Stimulated activated CD8-positive, alpha-beta memory T cell treated with anti-CD3 and anti-CD28 coated beads, Interleukin-15, amount 100 ng/mL, for 1 hour (primary cell): Measurements from ENCODE around the gene LLPH.

Experiments
- DNase-seq: peaks from one replicate; pipeline ENCODE4 v3.0.0-alpha.2; 2020; ENCODE audit warnings: low read depth

Gene LLPH

DNA sequence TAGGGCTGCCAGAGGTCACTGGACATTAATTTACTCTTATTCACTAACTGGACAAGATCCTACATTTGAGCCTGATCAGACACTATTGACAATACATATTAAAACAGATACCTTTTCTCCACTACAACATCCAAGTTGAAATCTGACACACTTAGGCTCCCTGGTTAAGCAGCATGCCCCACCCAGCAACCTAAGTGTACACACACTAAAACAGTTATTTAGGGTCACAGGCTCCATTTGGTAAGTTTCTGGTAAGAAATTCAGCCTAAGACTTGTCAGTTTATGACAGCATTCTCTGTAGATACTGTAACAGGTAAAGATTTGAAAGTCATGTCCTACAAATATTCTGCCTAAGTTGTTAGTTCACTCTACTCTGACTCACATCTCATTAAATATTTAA, 12.3 kb upstream of the LLPH start:
- DNase-seq = no peak

DNA sequence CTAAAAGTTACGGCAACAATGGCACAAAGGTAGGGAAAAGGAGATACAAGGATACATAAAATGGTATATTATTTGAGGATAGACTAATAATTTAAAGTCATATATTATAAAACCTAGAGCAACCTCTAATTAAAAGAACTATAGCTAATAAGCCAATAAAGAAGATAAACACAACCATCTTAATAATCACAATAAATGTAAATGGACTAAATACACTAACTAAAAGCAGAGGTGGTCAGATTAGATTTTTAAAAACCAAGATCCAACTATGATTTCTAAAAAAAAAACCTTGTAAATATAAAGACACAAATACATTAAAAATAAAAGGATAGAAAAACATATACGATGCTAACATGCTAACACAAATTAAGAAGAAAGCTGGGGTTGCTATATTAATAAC, 10.7 kb upstream of the LLPH start:
- no peak for DNase-seq

DNA sequence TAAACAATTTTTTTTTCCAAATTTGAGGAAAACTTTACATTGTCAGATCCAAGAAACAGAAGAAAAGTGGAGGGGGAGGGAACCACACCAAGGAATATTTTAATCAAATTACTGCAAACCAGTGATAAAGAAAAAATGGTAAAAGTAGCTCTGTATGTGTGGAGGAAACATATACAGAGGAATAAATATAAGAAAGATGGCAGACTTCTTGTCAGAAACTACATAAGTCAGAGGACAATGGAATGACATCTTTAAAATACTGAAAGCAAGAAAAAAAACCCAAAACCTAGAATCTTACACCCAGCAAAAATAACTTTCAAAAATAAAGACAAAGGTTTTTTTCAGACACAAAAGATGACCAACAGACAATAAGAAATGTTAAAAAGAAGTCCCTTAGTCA, 10.2 kb upstream of the LLPH start:
- no peak for DNase-seq

DNA sequence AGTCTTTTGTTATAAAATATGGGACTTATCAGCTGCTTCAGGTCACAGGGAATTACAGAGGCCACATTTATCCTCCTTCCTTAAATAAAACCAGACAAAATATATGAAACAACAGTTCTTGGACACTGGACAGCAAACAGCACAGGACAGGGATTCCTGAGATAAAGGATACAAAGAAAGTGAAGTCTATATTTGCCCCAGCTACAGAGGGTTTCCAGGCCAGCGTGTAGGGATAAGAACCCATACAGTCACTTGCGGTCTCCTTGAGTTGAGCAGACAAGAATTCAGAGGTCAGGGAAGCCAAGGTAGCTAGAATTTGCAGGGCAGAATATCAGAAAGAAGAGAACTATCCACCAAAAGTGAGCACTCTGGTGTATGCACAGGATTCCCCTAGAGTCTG, 8.8 kb upstream of the LLPH start:
- DNase-seq = no peak

DNA sequence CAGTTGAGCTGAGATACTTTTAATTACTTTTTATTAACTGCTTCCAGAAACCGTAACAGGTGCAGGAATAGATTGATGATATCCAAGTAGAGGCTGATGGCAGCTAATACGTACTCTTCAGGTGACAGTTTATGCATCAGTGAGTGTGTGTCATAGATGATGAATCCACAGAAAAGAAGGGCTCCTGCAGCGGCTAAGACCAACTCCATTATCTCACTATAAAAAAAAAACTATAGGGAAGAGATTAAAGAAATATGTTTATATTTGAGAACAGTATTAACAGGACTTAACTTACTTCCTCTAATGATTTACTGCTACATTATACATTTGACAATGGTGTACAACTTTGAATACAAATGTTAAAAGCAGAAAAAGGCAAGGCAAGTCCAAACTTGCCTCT, 7.4 kb upstream of the LLPH start:
- no peak for DNase-seq

DNA sequence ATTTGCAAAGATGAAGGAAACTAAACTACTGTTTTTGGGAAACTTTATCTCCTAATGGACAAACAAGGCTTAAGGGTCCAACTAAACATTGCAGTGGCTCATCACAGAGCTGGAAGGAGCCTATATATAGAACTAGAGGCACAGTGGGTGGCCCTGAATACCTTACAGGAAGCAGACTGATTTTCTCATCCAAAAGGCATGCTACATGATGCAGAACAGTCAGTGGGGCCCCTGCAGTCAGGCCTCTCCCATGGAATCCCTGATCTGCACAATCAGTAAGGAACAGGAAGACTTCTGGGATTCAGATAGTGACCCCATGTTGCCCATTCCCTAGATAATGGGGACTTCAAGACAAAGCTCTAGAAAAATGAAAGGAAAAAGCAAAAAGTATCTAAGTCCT, 1.9 kb upstream of the LLPH start:
- DNase-seq = no peak

DNA sequence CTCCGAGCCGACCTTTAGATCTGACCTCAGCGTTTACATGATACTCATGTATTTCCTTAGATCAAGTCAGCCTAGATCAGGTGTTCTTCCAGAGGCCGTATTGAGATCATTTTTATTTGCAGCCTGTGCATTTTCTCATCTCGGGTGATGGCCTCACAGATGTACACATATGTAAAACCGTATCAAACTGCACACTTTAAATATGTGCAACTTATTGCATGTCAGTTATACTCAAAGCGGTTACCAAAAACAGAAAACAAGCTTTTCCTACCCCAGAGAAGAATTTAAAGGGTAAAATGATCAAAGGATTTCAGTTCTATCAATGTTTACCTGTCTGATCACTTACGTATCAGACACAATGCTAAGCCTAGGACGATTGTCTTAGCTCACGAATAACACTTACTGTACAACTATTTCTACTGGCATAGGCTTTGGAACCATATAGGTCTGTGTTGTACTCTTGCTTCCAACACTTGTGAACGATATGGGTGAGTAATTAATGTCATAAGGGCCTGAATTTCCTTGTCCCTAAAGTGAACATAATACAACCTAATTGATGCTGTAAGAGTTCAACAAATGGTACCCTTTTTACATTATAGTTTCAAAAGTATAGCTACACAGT, 628 bp upstream of the LLPH start:
- no peak for DNase-seq

DNA sequence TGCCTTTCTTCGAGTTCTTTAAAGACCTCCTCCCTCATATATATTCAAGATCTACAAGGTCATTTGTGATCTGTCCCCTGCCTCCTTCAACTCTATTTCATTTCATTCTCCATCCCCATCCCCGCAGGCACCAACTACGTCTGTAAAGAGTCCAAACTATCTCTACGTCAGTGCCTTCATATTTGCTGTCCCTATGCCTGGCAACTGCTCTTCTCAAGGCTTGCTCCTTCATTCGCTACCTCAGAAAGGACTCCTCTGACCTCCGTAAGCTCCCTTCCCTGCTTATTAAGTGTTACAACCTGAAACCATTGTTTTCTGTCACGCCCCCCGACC, 650 bp downstream of the LLPH start:
- DNase-seq = no peak

DNA sequence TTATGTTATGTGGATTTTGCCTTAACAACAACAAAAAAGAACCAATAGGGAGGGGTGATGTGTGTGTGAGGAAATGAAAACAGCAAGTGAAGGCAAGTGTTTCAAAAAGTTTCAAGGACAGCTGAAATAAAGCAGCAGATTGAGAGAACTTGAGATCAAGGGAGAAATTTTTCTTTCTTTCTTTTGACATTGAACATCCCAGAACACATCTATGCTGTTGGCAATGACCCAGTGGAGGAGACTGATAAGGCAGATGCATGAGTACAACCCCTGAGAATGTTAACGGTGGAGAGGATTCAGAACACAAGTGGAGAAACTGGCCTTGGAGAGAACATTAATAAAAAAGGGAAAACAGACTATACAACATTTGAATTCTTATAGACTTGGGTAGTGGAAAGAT, 2.9 kb downstream of the LLPH start:
- no peak for DNase-seq

DNA sequence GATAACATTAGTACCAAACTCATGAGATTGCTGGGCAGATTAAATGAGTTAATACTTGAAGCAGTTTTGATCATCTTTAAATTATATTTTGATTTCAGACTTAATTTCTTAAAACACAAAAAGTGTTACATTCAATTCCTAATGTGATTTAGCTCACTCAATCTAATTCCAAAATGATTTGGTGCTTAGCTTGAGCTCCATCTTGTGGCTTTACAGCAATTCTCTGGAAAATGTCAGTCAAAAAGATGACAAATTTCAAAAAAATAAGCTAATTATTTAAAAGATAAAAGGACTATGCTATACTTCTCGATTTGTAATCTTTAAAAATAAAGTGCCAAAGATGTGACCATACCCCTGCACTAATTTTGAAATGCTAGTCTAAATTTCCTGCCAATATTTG, 10.1 kb downstream of the LLPH start:
- DNase-seq = no peak

DNA sequence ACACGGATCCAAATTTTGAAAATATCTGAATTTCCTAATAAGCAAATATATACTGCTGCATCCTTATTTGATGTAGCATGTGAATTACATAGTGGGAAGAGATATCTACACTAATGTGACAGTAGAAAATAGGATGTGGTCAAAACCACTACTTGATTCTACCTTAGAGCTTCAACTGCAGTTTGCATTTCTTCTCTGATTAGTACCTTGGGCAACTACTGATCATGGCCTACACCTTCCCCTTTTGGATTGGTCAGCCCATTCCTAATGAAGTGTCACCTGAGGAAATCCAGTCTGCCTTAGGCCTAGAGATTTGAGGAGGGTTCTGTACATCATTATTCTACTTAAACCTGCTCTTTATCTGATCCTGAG, 10.7 kb downstream of the LLPH start:
- DNase-seq = no peak

DNA sequence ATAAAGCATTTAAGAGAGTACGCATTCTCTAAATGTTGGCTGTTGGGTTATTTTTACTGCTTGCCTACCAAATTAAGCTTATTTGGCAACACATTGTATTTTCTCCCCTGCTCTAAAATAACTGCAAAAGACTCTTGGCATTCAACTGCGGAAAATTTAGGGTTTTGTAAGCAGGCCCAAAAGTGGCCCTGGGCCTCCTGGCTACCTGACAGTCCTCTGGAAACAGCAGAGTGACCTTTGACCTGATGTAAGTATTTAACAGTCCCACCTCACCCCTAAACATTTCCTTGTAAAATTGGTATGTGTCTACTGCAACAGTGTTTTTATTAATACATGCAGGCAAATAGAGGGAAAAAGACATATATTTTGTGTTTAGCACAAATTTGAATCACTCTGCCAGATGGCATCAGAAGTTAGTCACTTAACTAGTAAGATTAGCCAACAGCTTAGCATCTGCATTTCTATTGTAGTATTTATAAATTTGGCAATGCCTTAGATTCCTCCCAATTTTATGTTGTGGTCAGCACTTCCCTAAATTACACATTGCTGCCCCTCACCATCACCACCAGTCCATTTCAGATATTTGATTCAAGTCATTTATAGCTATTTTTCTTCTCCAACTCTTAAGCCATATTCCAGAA, 11.2 kb downstream of the LLPH start:
- DNase-seq = no peak

DNA sequence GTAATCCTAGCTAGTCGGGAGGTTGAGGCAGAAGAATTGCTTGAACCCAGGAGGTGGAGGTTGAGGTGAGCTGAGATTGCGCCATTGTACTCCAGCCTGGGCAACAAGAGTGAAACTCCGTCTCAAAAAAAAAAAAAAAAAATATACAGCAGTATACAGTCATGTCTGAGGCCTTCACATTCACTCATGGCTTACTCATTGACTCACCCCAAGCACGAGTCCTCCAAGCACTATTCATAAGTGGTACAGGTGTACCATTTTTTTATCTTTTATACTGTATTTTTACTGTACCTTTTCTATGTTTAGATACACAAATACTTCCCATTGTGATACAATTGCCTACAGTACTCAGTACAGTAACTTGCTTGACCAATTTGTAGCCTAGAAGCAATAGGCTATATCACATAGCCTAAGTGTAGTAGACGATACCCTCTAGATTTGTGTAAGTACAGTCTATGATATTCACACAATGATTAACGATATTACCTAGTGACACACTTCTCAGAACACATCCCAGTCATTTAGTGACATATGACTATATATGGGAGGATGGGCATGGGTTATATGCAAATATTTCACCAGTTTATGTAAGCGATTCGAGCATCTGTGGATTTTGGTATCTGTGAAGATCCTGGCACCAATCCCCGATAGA, 12.2 kb downstream of the LLPH start:
- DNase-seq = no peak

DNA sequence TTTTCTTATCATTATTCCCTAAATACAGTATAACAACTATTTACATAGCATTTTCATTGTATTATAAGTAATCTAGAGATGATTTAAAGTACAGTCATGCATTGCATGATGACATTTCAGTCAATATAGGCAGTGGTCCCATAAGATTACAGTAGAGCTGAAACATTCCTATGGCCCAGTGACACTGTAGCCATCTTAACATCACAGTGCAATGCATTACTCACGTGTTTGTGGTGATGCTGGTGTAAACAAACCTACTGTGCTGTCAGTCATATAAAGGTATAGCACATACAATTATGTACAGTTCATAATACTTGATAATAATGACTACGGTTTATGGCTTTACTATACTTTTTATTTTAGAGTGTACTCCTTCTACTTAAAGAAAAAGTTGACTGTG, 13.3 kb downstream of the LLPH start:
- DNase-seq = no peak

DNA sequence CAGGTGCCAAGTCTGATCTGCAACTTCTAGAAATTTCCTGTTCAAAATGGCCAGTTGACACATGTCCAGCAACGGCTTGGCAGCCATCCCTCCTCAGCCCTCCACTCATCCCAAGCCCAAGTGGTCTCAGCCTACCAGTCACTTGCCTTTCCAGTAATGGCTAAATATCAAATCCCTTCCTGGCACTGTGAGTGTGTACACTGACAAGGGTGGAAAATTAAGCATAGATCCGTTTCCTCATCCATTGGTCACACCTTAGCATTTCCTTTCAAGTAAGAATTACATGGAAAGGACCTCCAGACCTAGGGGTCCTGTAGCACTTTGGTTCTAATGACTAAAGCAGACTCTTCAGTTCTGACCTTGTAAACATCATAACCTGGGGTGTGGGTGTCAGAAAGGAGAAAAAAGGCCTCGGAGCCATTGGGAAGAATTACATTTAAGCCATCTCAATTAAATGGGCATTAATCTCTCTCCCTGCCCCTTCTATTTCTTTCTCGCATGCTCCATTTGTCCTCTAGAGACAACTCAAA, 15.4 kb downstream of the LLPH start:
- DNase-seq = no peak

DNA sequence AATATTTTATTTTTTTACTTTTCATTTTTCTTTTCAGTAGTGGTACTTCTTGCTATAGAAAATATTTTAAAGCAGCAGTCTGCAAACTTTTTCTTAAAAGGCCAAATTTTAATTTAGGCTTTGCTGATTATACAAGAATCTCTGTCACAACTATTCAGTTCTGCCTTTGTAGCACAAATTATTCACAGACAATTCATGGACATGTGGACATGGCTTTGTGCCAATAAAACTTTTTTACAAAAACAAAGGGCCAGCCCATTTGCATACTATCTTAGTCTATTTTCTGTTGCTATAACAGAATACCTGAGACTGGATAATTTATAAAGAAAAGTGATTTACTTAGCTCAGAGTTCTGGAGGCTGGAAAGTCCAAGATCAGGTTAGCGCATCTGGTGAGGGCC, 17.1 kb downstream of the LLPH start:
- no peak for DNase-seq

DNA sequence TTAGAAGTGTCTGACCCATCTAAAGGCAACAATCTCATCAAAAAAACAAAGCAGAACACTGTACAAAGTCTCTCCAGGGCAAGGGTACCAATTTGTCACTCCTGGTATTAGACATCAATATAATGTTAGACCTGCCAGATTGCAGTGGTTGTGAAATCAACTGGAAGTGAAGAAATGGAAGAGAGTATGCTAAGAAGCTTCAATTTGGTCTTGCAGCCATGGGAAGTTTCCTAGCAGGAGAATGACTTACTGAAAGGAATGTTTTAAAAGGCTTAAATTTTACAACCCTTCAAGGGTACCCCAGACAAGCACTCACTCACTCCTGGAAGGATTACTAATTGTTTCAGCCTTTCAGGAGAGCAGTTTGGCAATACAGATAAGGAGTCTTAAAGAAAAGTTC, 18.9 kb downstream of the LLPH start:
- DNase-seq = no peak

DNA sequence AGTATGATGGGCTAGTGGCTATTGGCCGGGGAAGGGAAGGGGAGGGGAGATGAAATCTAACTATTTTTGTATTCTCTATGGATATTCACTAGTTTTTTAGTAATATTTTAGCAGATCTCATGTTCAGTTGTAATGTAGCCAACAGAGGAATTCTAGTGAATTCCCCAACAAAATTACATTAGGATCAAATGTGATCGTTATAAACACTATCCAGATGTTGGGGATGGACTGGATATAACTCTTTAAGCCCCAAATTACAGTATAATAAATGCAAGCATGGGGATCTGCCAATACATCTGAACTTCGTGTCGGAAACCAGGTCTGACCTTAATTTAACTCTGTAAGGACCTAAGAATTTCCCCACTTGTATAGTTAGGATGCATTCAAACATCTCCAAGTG, 21.5 kb downstream of the LLPH start:
- no peak for DNase-seq

DNA sequence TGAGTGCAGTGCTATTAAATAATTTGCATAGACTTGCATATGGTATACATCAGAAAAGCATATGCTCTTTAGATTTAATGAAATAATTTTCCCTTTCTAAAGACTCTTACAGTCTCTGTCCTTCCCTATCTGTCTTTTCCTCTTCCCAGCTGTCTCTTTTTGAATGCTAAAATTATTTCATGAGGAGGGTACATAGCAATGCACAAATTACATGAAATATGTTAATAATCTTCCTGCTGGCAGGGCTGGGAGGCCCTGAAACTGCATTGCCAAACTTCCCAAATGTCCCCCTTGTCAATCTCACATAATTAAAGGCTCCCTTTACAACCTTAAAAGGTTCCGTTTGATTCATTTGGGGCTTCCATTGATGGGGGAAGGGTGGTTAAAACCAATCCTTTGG, 22.2 kb downstream of the LLPH start:
- no peak for DNase-seq

DNA sequence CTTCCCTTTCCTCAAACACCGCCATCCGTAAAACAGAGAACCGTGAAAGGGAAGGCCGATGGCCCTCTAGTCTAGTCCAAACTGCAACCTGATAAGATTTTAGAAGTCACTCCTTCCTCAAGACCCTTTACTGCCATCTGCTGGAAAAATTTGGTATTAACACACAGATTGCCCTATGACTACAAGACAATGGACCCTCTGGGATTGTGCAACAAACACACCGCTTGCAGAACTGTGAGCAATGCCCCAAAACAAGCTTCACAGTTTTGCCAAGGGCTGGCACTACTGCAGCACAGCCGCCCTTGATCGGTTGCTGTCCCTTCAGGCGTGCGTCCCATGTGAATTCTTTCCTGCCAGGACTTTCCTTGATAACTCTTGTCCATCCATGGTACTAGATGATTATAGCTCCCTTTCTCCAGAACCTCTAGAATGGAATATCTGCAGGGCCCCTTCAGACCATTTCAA, 23.1 kb downstream of the LLPH start:
- DNase-seq = peak; percentile 21

DNA sequence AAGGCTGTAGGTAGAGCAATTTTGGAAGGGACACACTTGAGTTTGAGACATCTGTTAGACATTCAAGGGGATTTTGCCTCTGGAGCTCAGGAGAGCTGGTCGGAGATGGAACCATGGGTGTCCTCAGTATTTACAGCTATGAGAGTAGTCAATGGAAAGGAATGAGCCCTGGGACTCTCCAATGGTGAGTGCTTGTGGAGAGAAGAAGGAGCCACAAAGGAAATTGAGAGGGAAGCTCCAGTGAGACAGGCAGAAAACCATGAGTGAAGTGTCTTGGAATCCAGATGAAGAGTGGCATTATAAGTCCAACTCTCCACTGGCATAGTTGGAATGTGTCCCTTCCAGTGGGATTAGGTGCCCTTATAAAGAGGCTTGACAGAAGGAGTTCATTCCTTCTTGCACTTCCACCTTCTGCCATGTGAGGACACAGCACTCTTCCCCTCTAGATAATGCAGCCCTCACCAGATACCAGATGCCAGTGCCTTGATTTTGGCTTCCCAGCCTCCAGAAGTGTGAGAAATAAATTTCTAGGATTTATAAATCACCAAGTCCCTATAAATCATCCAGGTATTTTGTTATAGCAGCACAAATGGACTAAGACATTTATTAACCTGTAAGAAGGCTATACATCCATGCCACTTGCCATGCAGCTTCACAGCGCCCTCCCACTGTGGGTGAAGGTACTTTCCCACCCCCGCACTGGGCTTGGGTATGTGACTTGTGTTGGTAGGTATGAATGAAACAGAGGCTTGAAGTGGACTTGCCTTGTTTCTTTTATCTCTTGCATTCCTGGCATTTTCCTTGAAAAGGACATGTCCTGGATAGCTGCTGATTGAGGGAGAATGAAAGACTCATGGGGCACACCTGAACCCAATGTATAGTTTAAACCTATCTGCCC, 27.3 kb downstream of the LLPH start:
- DNase-seq = no peak

DNA sequence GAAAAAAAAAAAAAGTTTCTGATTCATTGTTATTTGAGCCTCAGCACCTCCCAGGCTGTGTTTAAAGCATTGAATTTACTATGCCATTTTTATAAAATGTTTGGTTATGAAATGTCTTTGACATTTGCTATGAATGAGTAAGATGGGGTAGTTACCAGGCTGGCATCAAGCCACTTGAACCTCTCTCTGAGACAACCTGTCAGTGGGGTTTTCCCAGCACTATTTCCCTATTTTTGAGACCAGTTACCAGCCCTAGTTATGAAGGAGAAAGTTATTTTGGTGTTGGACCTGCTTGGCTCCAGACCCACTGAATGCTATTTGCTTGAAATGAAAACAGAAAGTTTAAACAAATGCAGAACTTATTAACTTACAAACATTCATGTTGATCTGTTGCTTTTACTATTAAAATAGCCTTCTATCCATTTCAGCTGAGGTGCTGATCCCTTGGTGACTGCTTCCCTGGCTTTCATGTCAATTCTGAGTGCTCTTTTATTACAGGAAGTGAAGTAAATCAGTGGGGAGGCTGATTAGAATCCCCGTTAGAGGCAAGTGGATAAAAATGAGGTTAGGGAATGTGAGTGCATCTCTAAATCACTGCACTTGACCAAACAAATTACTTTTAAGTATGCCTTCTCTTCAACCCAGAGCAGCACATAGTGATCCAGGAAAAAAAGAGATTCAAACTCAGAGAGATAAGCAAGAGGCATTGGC, 37.8 kb downstream of the LLPH start:
- no peak for DNase-seq
